K562 (cell line): ENCODE measurements around the gene SUGP1. TPM values are rescaled to one million over a fixed set of nuclear protein-coding genes. Genes with fewer than 3 reads are reported as not detected.

ENCODE experiments used
- ARID1B ChIP-seq: fragments of 450-650 bp; IDR thresholded peaks from 2 replicates; pipeline ENCODE4 v1.6.1; 2016; ENCODE audit warnings: antibody characterized with exemption, mild to moderate bottlenecking, inconsistent platforms
- CEBPG ChIP-seq, 3 experiments: fragments of 200-800 bp in 1 of 3; sonication (Bioruptor generic) in 1 of 3; sonication (generic) in 1 of 3; formaldehyde crosslinking in 1 of 3; IDR thresholded peaks in 2 of 3; conservative IDR thresholded peaks in 1 of 3; 2 replicates each; pipeline versions ENCODE4 v1.6.1 to v1.8.0; 2016 to 2022; ENCODE audit warnings: missing compliant biosample characterization in 2 of 3, missing genetic modification characterization in 2 of 3, mild to moderate bottlenecking in 1 of 3, missing genetic modification reagents in 1 of 3
- CEBPZ ChIP-seq: fragments of 150-350 bp; IDR thresholded peaks from 2 replicates; pipeline ENCODE4 v1.6.1; 2014; ENCODE audit warnings: low read depth, mild to moderate bottlenecking, low read length, borderline replicate concordance
- ETS2 ChIP-seq: IDR thresholded peaks from 2 replicates; pipeline ENCODE4 v1.6.1; 2016; ENCODE audit warnings: borderline replicate concordance, missing genetic modification characterization, mild to moderate bottlenecking, moderate library complexity, missing compliant biosample characterization; ENCODE audit not compliant: poor library complexity, severe bottlenecking
- HIVEP1 ChIP-seq: fragments of 250-450 bp; sonication (Bioruptor Pico); IDR thresholded peaks from 2 replicates; pipeline ENCODE4 v1.4.0; 2020; ENCODE audit warnings: mild to moderate bottlenecking
- RAD51 ChIP-seq: fragments of 450-650 bp; IDR thresholded peaks from 2 replicates; pipeline ENCODE4 v1.7.1; 2016; ENCODE audit warnings: low read depth, mild to moderate bottlenecking, borderline replicate concordance
- RBM17 ChIP-seq: fragments of 200-400 bp; formaldehyde crosslinking; IDR thresholded peaks from 2 replicates; pipeline ENCODE4 v1.6.1; 2017; ENCODE audit warnings: low read depth, mild to moderate bottlenecking, low read length, borderline replicate concordance
- ZNF507 ChIP-seq: conservative IDR thresholded peaks from 2 replicates; pipeline ENCODE4 v1.6.1; 2017; ENCODE audit warnings: missing genetic modification characterization, missing compliant biosample characterization
- polyA plus RNA-seq, 8 experiments: library from polyadenylated mRNA; depleted of rRNA in 4 of 8; stranded (reverse) in 5 of 8; unstranded in 3 of 8; fragments of >200 nt; fragmentation: Nextera tagmentation in 2 of 8; fragmentation: Illumina TruSeq in 1 of 8; extraction: Ambion mirVana in 2 of 8; extraction: Trizol in 1 of 8; gene quantifications; 2 replicates each; pipeline versions ENCODE4 v1.2.1 to v1.2.3, GENCODE V29; 2011 to 2014; ENCODE audit warnings: inconsistent platforms in 1 of 8, missing spikeins in 1 of 8
- total RNA-seq, 7 experiments: library from RNA; depleted of rRNA in 6 of 7; stranded (reverse); fragments of >200 nt in 6 of 7; fragmentation: Illumina TruSeq in 2 of 7; extraction: Trizol in 2 of 7; gene quantifications; 2 replicates each; pipeline versions ENCODE4 v1.2.1 to v1.2.3, GENCODE V29; 2011 to 2021; ENCODE audit warnings: low replicate concordance in 1 of 7
- TF ChIP-seq, protein P1 (sequence below): sonication (generic); formaldehyde crosslinking; IDR thresholded peaks from 2 replicates; pipeline ENCODE4 v1.8.1; 2023; ENCODE audit warnings: mild to moderate bottlenecking, missing genetic modification reagents, moderate library complexity

The SUGP1 gene
- total and polyA plus RNA-seq, 9 of the 15 experiments (the other 6 are each of a cell fraction or from before 2014, with no cell fraction given): 1.0 to 53.3 (median 32.4) TPM

GRCh38 chr19:19320361-19321140 lies at the start of gene SUGP1, which contains the start of gene MAU2 (continued):
- TF ChIP-seq, protein P1, sequence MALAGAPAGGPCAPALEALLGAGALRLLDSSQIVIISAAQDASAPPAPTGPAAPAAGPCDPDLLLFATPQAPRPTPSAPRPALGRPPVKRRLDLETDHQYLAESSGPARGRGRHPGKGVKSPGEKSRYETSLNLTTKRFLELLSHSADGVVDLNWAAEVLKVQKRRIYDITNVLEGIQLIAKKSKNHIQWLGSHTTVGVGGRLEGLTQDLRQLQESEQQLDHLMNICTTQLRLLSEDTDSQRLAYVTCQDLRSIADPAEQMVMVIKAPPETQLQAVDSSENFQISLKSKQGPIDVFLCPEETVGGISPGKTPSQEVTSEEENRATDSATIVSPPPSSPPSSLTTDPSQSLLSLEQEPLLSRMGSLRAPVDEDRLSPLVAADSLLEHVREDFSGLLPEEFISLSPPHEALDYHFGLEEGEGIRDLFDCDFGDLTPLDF (CRISPR knock-in tag): peak; percentile 27; the same call in 1 of the 2 replicates
- TF ChIP-seq ETS2 (tag): no peak
- no peak for TF ChIP-seq RAD51
- no peak for TF ChIP-seq ZNF507 (tag)
- no peak for TF ChIP-seq HIVEP1 (CRISPR knock-in tag)
- TF ChIP-seq CEBPG (CRISPR knock-in tag; IDR thresholded peaks at IDR 0.05): no peak
- no peak for TF ChIP-seq CEBPG (tag; conservative IDR thresholded peaks at IDR 0.05 in 1 of 2, IDR thresholded peaks at IDR 0.05 in 1 of 2)
- TF ChIP-seq CEBPZ: no peak
- no peak for TF ChIP-seq ARID1B
- TF ChIP-seq RBM17: no peak
